Immature natural killer cell (primary cell): Measurements from ENCODE around the gene IFITM10. TPM values are rescaled to one million over a fixed set of nuclear protein-coding genes. Genes with fewer than 3 reads are reported as not detected.
"Not testable (repeated sequence)": the region's sequence is repeated elsewhere in the genome, so short reads cannot be mapped to it uniquely, and the experiment has no call there.

ENCODE experiments used
- DNase-seq, 3 donors: peaks; one replicate each; pipeline ENCODE4 v3.0.0; 2022; ENCODE audit warnings: mixed read lengths in 1 of 3
- H3K27ac Mint-ChIP-seq, 6 donors: one replicate each; pipeline ENCODE4 v1.8.0; 2020; ENCODE audit warnings: mixed read lengths in 6 of 6, mild to moderate bottlenecking in 5 of 6, inconsistent platforms in 4 of 6, moderate library complexity in 3 of 6
- H3K27me3 Mint-ChIP-seq, 3 donors: one replicate each; pipeline ENCODE4 v1.8.0; 2020 to 2021; ENCODE audit warnings: low read depth in 3 of 3, mild to moderate bottlenecking in 3 of 3, mixed read lengths in 3 of 3, moderate library complexity in 3 of 3, inconsistent platforms in 1 of 3
- H3K36me3 Mint-ChIP-seq, 3 donors: one replicate each; pipeline ENCODE4 v1.8.0; 2020; ENCODE audit warnings: mixed read lengths in 3 of 3, inconsistent platforms in 2 of 3, mild to moderate bottlenecking in 2 of 3
- H3K4me1 Mint-ChIP-seq, 2 donors: one replicate each; pipeline ENCODE4 v1.8.0; 2020; ENCODE audit warnings: inconsistent platforms in 2 of 2, mild to moderate bottlenecking in 2 of 2, mixed read lengths in 2 of 2, moderate library complexity in 1 of 2
- H3K4me3 Mint-ChIP-seq, 5 donors: one replicate each; pipeline ENCODE4 v1.8.0; 2020; ENCODE audit warnings: mild to moderate bottlenecking in 5 of 5, mixed read lengths in 5 of 5, inconsistent platforms in 3 of 5, moderate library complexity in 3 of 5
- H3K9me3 Mint-ChIP-seq, 6 donors: one replicate each; pipeline ENCODE4 v1.8.0; 2020; ENCODE audit warnings: mild to moderate bottlenecking in 6 of 6, mixed read lengths in 6 of 6, inconsistent platforms in 4 of 6, moderate library complexity in 3 of 6
- polyA plus RNA-seq, 3 donors: library from polyadenylated mRNA; unstranded; fragments of 300-500 nt; fragmentation: Illumina TruSeq; gene quantifications; one replicate each; pipeline ENCODE4 v1.2.3, GENCODE V29; 2021

The IFITM10 gene
- polyA plus RNA-seq, 3 donors from 2014 or later, result 0.09 to 0.93 (median 0.39) TPM

GRCh38 chr11:1694064-1694845, 56.1 kb downstream of the IFITM10 start:
- H3K27me3 Mint-ChIP-seq, result peaks cover 7 to 18% (median 8%) of the 10 kb centered on the region in 3 donors
- H3K4me1 Mint-ChIP-seq, result peaks cover 26 to 35% of the 10 kb centered on the region in 2 donors
- peak overlapping the region in 3 of 5 donors; percentile 34 to 62 (median 54) for H3K4me3 Mint-ChIP-seq
- H3K9me3 Mint-ChIP-seq, result peaks cover 0 to under 1% (median 0%) of the 10 kb centered on the region in 6 donors
- DNase-seq, result peak; percentile 82 to 83 (median 82)
- no peak overlapping the region for H3K27ac Mint-ChIP-seq
- no peaks in the 10 kb centered on the region for H3K36me3 Mint-ChIP-seq

- H3K4me3 Mint-ChIP-seq, result peak overlapping the region; percentile 38 to 82 (median 69)
- H3K27me3 Mint-ChIP-seq, result peaks cover 7 to 18% (median 8%) of the 10 kb centered on the region in 3 donors
These were observed 56.9 kb downstream of the IFITM10 start for GRCh38 chr11:1693327-1694063.

GRCh38 chr11:1692708-1693326, 57.6 kb downstream of the IFITM10 start:
- no peaks in the 10 kb centered on the region for H3K9me3 Mint-ChIP-seq
- H3K4me3 Mint-ChIP-seq, result peak overlapping the region in 1 of 5 donors; percentile 69
- no peak overlapping the region for H3K27ac Mint-ChIP-seq
- peaks cover 34 to 47% of the 10 kb centered on the region in 2 donors for H3K4me1 Mint-ChIP-seq
- no peak for DNase-seq
- peaks cover 7 to 21% (median 11%) of the 10 kb centered on the region in 3 donors for H3K27me3 Mint-ChIP-seq
- H3K36me3 Mint-ChIP-seq, result no peaks in the 10 kb centered on the region

More at GRCh38 chr11:1693327-1694063, 56.9 kb downstream of the IFITM10 start:
- peaks cover 31 to 43% of the 10 kb centered on the region in 2 donors for H3K4me1 Mint-ChIP-seq
- peak; percentile 65 to 69 (median 66) for DNase-seq
- H3K27ac Mint-ChIP-seq, result no peak overlapping the region
- no peaks in the 10 kb centered on the region for H3K9me3 Mint-ChIP-seq
- H3K36me3 Mint-ChIP-seq, result no peaks in the 10 kb centered on the region

GRCh38 chr11:1691878-1692707, 58.3 kb downstream of the IFITM10 start:
- Mint-ChIP-seq H3K27ac (peak overlapping the region in 1 of 6 donors; percentile 50), H3K4me3 (no peak overlapping the region), H3K9me3 (no peaks in the 10 kb centered on the region), H3K27me3 (peaks cover 7 to 21% (median 11%) of the 10 kb centered on the region in 3 donors), H3K36me3 (no peaks in the 10 kb centered on the region), H3K4me1 (peaks cover 34 to 47% of the 10 kb centered on the region in 2 donors)
- DNase-seq, result no peak

- Mint-ChIP-seq H3K27me3 (peaks cover 7 to 21% (median 11%) of the 10 kb centered on the region in 3 donors), H3K4me1 (peaks cover 34 to 47% of the 10 kb centered on the region in 2 donors), H3K36me3 (no peaks in the 10 kb centered on the region), H3K27ac (peak overlapping the region in 2 of 6 donors; percentile 56 to 78), H3K9me3 (no peaks in the 10 kb centered on the region), H3K4me3 (peak overlapping the region in 2 of 5 donors; percentile 12 to 36)
- no peak for DNase-seq
These were observed 59.1 kb downstream of the IFITM10 start for GRCh38 chr11:1691026-1691877.

- Mint-ChIP-seq H3K9me3 (no peaks in the 10 kb centered on the region), H3K4me3 (peak overlapping the region; percentile 36 to 77 (median 64)), H3K27me3 (peaks cover 7 to 17% (median 9%) of the 10 kb centered on the region in 3 donors), H3K27ac (peak overlapping the region in 5 of 6 donors; percentile 56 to 89 (median 78)), H3K4me1 (peaks cover 34 to 47% of the 10 kb centered on the region in 2 donors), H3K36me3 (no peaks in the 10 kb centered on the region)
- peak; percentile 40 to 51 (median 46) for DNase-seq
These were observed 60.0 kb downstream of the IFITM10 start for GRCh38 chr11:1690167-1691025.

- peaks cover 7 to 17% (median 9%) of the 10 kb centered on the region in 3 donors for H3K27me3 Mint-ChIP-seq
- not testable (repeated sequence) for H3K36me3 Mint-ChIP-seq, DNase-seq, H3K9me3 Mint-ChIP-seq
- peaks cover 34 to 47% of the 10 kb centered on the region in 2 donors for H3K4me1 Mint-ChIP-seq
- peak overlapping the region; percentile 36 to 77 (median 42) for H3K4me3 Mint-ChIP-seq
- H3K27ac Mint-ChIP-seq, result peak overlapping the region in 3 of 6 donors; percentile 26 to 56 (median 27)
These were observed 60.9 kb downstream of the IFITM10 start for GRCh38 chr11:1689250-1690166.

GRCh38 chr11:1688336-1688947, 62.0 kb downstream of the IFITM10 start:
- not testable (repeated sequence) for H3K9me3 Mint-ChIP-seq, H3K36me3 Mint-ChIP-seq
- DNase-seq, result peak; percentile 41 to 53 (median 45)
- Mint-ChIP-seq H3K4me3 (peak overlapping the region in 3 of 5 donors; percentile 15 to 50 (median 32)), H3K27ac (peak overlapping the region in 3 of 6 donors; percentile 21 to 76 (median 62)), H3K27me3 (peaks cover 5 to 15% (median 9%) of the 10 kb centered on the region in 3 donors), H3K4me1 (peaks cover 32 to 40% of the 10 kb centered on the region in 2 donors)

- DNase-seq, H3K9me3 Mint-ChIP-seq, H3K4me3 Mint-ChIP-seq, H3K36me3 Mint-ChIP-seq, H3K27ac Mint-ChIP-seq: not testable (repeated sequence)
- Mint-ChIP-seq H3K4me1 (peaks cover 27 to 32% of the 10 kb centered on the region in 2 donors), H3K27me3 (peaks cover 5 to 14% (median 9%) of the 10 kb centered on the region in 3 donors)
These were observed 64.2 kb downstream of the IFITM10 start for GRCh38 chr11:1686220-1686619.
